WTC11 (cell line): ENCODE results near the gene DPP10. TPM values are rescaled to one million over a fixed set of nuclear protein-coding genes. Genes with fewer than 3 reads are reported as not detected.

Experiments
- ATAC-seq: fragments of 200-7000 bp; cut with Tn5 transposase; 2 replicates; pipeline ENCODE4 v1.10.0; 2021; ENCODE audit warnings: mild to moderate bottlenecking, moderate library complexity
- CTCF ChIA-PET: fragments of 300-600 bp; sonication (Branson Sonifier 250); formaldehyde crosslinking; loops from one replicate; lab custom pipeline; 2021; ENCODE audit warnings: antibody characterized with exemption; lab: Charles Lee
- POLR2A ChIA-PET: fragments of 350-600 bp; sonication (Branson Sonifier 250); formaldehyde crosslinking; loops from one replicate; lab custom pipeline; 2021; ENCODE audit warnings: antibody characterized with exemption; lab: Charles Lee
- DNase-seq: peaks from one replicate; pipeline ENCODE4 v3.0.0; 2021; ENCODE audit warnings: low spot score
- H3K27ac Mint-ChIP-seq: 2 replicates; pipeline ENCODE4 v1.8.0; 2021; ENCODE audit warnings: mixed read lengths
- H3K27me3 Mint-ChIP-seq: 2 replicates; pipeline ENCODE4 v1.8.0; 2021; ENCODE audit warnings: low read depth, mild to moderate bottlenecking, moderate library complexity, mixed read lengths
- H3K36me3 Mint-ChIP-seq: 2 replicates; pipeline ENCODE4 v1.8.0; 2021; ENCODE audit warnings: mixed read lengths
- H3K4me1 Mint-ChIP-seq: 2 replicates; pipeline ENCODE4 v1.8.0; 2022; ENCODE audit warnings: mixed read lengths
- H3K4me3 Mint-ChIP-seq: 2 replicates; pipeline ENCODE4 v1.8.0; 2021; ENCODE audit warnings: mild to moderate bottlenecking, moderate library complexity, mixed read lengths
- H3K9me3 Mint-ChIP-seq: 2 replicates; pipeline ENCODE4 v1.8.0; 2021; ENCODE audit warnings: mixed read lengths
- ATF3 ChIP-seq: sonication (generic); formaldehyde crosslinking; conservative IDR thresholded peaks from 2 replicates; pipeline ENCODE4 v1.8.1; 2022; ENCODE audit warnings: mild to moderate bottlenecking, missing genetic modification reagents
- CREB1 ChIP-seq: sonication (generic); formaldehyde crosslinking; IDR thresholded peaks from 2 replicates; pipeline ENCODE4 v1.8.0; 2023; ENCODE audit warnings: mild to moderate bottlenecking, missing genetic modification reagents
- E2F4 ChIP-seq: sonication (generic); formaldehyde crosslinking; IDR thresholded peaks from 2 replicates; pipeline ENCODE4 v1.8.1; 2022; ENCODE audit warnings: low read depth, mild to moderate bottlenecking, moderate library complexity, missing genetic modification reagents, borderline replicate concordance
- FOXJ3 ChIP-seq: sonication (generic); formaldehyde crosslinking; IDR thresholded peaks from 2 replicates; pipeline ENCODE4 v1.9.0; 2021; ENCODE audit warnings: missing genetic modification reagents, mild to moderate bottlenecking, borderline replicate concordance
- MLX ChIP-seq: sonication (generic); formaldehyde crosslinking; IDR thresholded peaks from 2 replicates; pipeline ENCODE4 v1.8.1; 2023; ENCODE audit warnings: mild to moderate bottlenecking, missing genetic modification reagents, moderate library complexity
- NR2C2 ChIP-seq: sonication (generic); formaldehyde crosslinking; IDR thresholded peaks from 2 replicates; pipeline ENCODE4 v1.8.0; 2022; ENCODE audit warnings: mild to moderate bottlenecking, missing genetic modification reagents
- PRDM15 ChIP-seq: sonication (generic); formaldehyde crosslinking; IDR thresholded peaks from 2 replicates; pipeline ENCODE4 v1.8.0; 2022; ENCODE audit warnings: missing genetic modification reagents
- PRRX2 ChIP-seq: fragments of 250-450 bp; sonication (Bioruptor Pico); IDR thresholded peaks from 2 replicates; pipeline ENCODE4 v1.8.0; 2021; ENCODE audit warnings: mild to moderate bottlenecking
- RELA ChIP-seq: sonication (generic); formaldehyde crosslinking; IDR thresholded peaks from 2 replicates; pipeline ENCODE4 v1.8.1; 2022; ENCODE audit warnings: missing genetic modification reagents, mild to moderate bottlenecking, borderline replicate concordance
- SOX15 ChIP-seq: fragments of 250-450 bp; sonication (Bioruptor Pico); IDR thresholded peaks from 2 replicates; pipeline ENCODE4 v1.9.0; 2021; ENCODE audit warnings: mild to moderate bottlenecking
- STAT6 ChIP-seq: sonication (generic); formaldehyde crosslinking; conservative IDR thresholded peaks from 2 replicates; pipeline ENCODE4 v1.8.1; 2023; ENCODE audit warnings: mild to moderate bottlenecking, low read depth, missing genetic modification reagents, moderate library complexity
- TEAD1 ChIP-seq: sonication (generic); formaldehyde crosslinking; IDR thresholded peaks from 2 replicates; pipeline ENCODE4 v1.8.0; 2022; ENCODE audit warnings: mild to moderate bottlenecking, missing genetic modification reagents
- ZBTB21 ChIP-seq: sonication (generic); formaldehyde crosslinking; IDR thresholded peaks from 2 replicates; pipeline ENCODE4 v1.8.1; 2023; ENCODE audit warnings: mild to moderate bottlenecking, missing genetic modification reagents, borderline replicate concordance
- ZBTB43 ChIP-seq: sonication (generic); formaldehyde crosslinking; IDR thresholded peaks from 2 replicates; pipeline ENCODE4 v1.8.1; 2023; ENCODE audit warnings: mild to moderate bottlenecking, missing genetic modification reagents
- ZNF232 ChIP-seq: sonication (generic); formaldehyde crosslinking; IDR thresholded peaks from 2 replicates; pipeline ENCODE4 v1.8.0; 2022; ENCODE audit warnings: mild to moderate bottlenecking, missing genetic modification reagents
- ZNF317 ChIP-seq: sonication (generic); formaldehyde crosslinking; IDR thresholded peaks from 2 replicates; pipeline ENCODE4 v1.8.1; 2023; ENCODE audit warnings: low read depth, mild to moderate bottlenecking, moderate library complexity, missing genetic modification reagents, borderline replicate concordance
- ZNF416 ChIP-seq: fragments of 250-450 bp; sonication (Bioruptor Pico); IDR thresholded peaks from 2 replicates; pipeline ENCODE4 v1.9.0; 2021; ENCODE audit warnings: mild to moderate bottlenecking, inconsistent platforms
- ZNF423 ChIP-seq: fragments of 250-450 bp; sonication (Bioruptor Pico); IDR thresholded peaks from 2 replicates; pipeline ENCODE4 v2.1.2; 2022; ENCODE audit warnings: mild to moderate bottlenecking, moderate library complexity
- ZSCAN18 ChIP-seq: fragments of 250-450 bp; sonication (Bioruptor Pico); IDR thresholded peaks from 2 replicates; pipeline ENCODE4 v2.1.2; 2022; ENCODE audit warnings: mild to moderate bottlenecking, moderate library complexity
- total RNA-seq: library from RNA; stranded (reverse); gene quantifications from 3 replicates; pipeline ENCODE4 v1.2.3, GENCODE V29; 2021

Gene DPP10
- total RNA-seq, 1 experiment from 2014 or later = 4.0 TPM

GRCh38 chr2:114935031-114935430 is 492.6 kb downstream of the DPP10 start (continued):
- TF ChIP-seq E2F4 (CRISPR knock-in tag) = no peak
- TF ChIP-seq ZNF416 (CRISPR knock-in tag) = no peak
- no peak for TF ChIP-seq ZNF423
- no peak for TF ChIP-seq ZNF232 (CRISPR knock-in tag)
- TF ChIP-seq ZNF317 = no peak
- TF ChIP-seq ZSCAN18 (CRISPR knock-in tag) = no peak

GRCh38 chr2:114937366-114937930 is 495.0 kb downstream of the DPP10 start:
- CTCF ChIA-PET = no interaction called here
- Mint-ChIP-seq H3K27ac (no peak overlapping the region), H3K4me3 (no peak overlapping the region)

GRCh38 chr2:114940785-114941458 is 498.5 kb downstream of the DPP10 start:
- H3K27ac Mint-ChIP-seq = no peak overlapping the region
- no peak for TF ChIP-seq FOXJ3 (CRISPR knock-in tag)
- TF ChIP-seq RELA (CRISPR knock-in tag) = no peak
- no peak for TF ChIP-seq PRRX2 (CRISPR knock-in tag)
- no peak for TF ChIP-seq ZBTB43 (CRISPR knock-in tag)
- TF ChIP-seq MLX (CRISPR knock-in tag) = no peak
- TF ChIP-seq ATF3 = no peak
- no peak for TF ChIP-seq SOX15 (CRISPR knock-in tag)
- TF ChIP-seq STAT6 (CRISPR knock-in tag) = no peak
- no peak for TF ChIP-seq TEAD1 (CRISPR knock-in tag)
- no peak for TF ChIP-seq ZNF416 (CRISPR knock-in tag)

More at GRCh38 chr2:114937366-114937930, 495.0 kb downstream of the DPP10 start:
- peaks cover 15% of the 10 kb centered on the region for H3K36me3 Mint-ChIP-seq
- H3K9me3 Mint-ChIP-seq = peaks cover 50% of the 10 kb centered on the region
- DNase-seq (no peak), ATAC-seq (no peak)
- H3K4me1 Mint-ChIP-seq = no peaks in the 10 kb centered on the region
- TF ChIP-seq PRDM15 (CRISPR knock-in tag) = no peak
- no peak for TF ChIP-seq CREB1
- TF ChIP-seq ZBTB21 = no peak
- TF ChIP-seq NR2C2 (CRISPR knock-in tag) = no peak
- TF ChIP-seq ZNF423 = no peak
- no peaks in the 10 kb centered on the region for H3K27me3 Mint-ChIP-seq
- POLR2A ChIA-PET = no interaction called here

More at GRCh38 chr2:114940785-114941458, 498.5 kb downstream of the DPP10 start:
- H3K36me3 Mint-ChIP-seq = peaks cover 8% of the 10 kb centered on the region
- H3K4me3 Mint-ChIP-seq = no peak overlapping the region
- no peak for ATAC-seq
- POLR2A ChIA-PET = no interaction called here
- DNase-seq = no peak
- H3K27me3 Mint-ChIP-seq = no peaks in the 10 kb centered on the region
- H3K9me3 Mint-ChIP-seq = peaks cover 34% of the 10 kb centered on the region
- CTCF ChIA-PET = no interaction called here
- H3K4me1 Mint-ChIP-seq = no peaks in the 10 kb centered on the region
